EL (cell line): ENCODE measurements around the gene CARD6.
"Not testable (repeated sequence)": the region's sequence is repeated elsewhere in the genome, so short reads cannot be mapped to it uniquely, and the experiment has no call there.

Experiments used
- DNase-seq: peaks from one replicate; pipeline ENCODE4 v3.0.0-alpha.2; 2016

The CARD6 gene

GRCh38 chr5:40828690-40829661 is 12.2 kb upstream of the CARD6 start:
- DNase-seq, result no peak

- no peak for DNase-seq
These were observed 11.2 kb upstream of the CARD6 start for GRCh38 chr5:40829748-40830533.

DNA sequence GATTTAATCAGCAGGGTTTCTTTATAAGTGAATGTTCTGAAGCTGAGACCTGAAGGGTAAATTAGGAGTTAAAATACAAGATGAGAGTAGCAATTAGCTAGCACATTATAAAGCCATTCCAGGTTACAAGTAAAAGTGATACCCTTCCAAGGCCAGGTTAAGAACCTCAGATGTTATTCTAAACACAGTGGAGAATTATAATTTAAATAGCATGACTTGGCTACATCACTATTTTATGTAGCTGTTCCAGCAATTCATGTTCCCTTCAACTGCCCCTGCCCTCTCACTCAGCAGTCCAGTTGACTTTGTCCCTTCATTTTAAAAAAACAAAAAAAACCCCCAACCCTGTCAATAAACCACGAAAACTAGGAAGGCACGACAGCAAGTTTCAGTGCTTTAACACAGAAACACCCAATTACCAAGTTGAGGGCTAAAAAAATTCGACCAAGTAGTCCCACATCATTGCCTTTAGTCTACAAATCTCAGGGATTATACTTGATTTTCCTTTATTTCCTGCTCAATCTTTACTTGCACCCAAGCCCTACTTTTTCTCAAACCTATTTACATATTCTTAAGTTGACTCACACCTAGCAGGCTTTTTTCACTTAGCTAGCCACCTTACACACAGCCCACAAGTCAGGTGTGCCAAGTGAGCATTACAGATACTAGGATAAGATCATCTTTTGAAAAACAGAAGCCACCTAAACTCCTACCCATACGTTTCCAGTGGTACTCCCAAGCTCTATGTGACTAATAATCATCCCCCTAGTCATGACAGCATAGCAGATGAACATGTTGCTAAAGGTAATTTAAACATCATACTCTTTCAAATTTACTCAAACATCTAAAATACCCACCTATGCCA is 9.6 kb upstream of the CARD6 start:
- no peak for DNase-seq

GRCh38 chr5:40832345-40832744 is 8.8 kb upstream of the CARD6 start:
- DNase-seq, result peak; percentile 32

DNA sequence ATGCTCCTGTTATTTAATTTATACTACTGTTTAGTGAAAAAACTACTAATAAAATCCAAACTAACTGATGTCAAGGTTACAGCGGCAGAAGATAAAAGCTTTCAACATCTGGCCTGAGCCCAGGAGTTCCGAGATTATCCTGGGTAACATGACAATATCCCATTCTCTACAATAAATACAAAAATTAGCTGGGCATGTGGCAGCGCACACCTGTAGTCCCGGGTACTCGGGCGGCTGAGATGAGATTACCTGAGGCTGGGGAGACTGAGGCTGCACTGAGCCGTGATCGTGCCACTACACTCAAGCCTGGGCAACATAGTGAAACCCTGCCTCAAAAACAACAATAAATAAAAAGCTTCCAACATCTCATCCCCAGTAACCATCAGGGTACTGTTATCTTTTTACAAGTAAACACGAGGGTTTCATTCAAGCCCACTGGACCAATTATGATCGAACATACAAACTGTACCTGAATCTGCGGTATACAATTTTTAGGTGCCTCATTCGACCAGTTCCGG is 7.4 kb upstream of the CARD6 start:
- no peak for DNase-seq

- no peak for DNase-seq
These were observed 6.7 kb upstream of the CARD6 start for GRCh38 chr5:40834391-40834848.

GRCh38 chr5:40834849-40835787 is 6.0 kb upstream of the CARD6 start, which contains the start of gene RPL37:
TSS of gene RPL37 (minus strand) at chr5:40835222. CDS start at chr5:40835185, 37 bp downstream.
- peak; percentile 98 for DNase-seq

DNA sequence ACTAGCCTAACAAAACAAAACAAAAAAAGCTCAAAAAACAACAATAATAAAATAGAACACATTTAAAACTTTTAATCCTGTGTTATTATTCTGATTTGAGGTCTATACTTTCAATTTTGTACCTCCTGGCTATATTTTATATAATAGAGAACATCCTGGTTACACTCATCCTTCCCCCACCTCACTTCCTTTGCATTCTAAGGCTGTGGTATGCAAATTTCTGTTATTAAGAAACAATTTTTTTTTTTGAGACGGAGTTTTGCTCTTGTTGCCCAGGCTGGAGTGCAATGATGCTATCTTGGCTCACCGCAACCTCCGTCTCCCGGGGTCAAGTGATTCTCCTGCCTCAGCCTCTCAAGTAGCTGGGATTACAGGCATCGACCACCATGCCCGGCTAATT is 3.1 kb upstream of the CARD6 start:
- no peak for DNase-seq

DNA sequence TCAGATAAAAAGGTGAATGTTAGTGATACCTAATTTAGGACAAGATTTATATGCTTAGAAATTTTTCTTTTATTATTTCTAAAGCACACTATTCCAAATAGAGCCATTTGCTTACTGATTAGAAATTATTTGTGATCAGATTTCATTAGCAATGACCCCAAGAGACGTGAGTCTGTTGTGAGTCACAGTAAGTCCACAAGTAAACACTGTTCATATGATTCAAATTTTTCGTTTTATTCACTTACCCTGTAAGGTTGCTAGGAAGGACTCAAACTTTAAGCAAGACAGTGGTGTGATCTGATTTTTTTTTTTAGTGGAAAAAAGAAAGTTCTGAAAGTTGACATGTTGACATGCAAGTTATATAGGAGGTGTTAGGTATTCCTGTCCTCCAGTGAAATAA is 1.2 kb downstream of the CARD6 start:
- no peak for DNase-seq

- no peak for DNase-seq
These were observed 3.4 kb downstream of the CARD6 start for GRCh38 chr5:40844565-40844964.

- no peak for DNase-seq
These were observed 5.2 kb downstream of the CARD6 start for GRCh38 chr5:40846371-40846770.

GRCh38 chr5:40847525-40847924 is 6.4 kb downstream of the CARD6 start:
- no peak for DNase-seq

DNA sequence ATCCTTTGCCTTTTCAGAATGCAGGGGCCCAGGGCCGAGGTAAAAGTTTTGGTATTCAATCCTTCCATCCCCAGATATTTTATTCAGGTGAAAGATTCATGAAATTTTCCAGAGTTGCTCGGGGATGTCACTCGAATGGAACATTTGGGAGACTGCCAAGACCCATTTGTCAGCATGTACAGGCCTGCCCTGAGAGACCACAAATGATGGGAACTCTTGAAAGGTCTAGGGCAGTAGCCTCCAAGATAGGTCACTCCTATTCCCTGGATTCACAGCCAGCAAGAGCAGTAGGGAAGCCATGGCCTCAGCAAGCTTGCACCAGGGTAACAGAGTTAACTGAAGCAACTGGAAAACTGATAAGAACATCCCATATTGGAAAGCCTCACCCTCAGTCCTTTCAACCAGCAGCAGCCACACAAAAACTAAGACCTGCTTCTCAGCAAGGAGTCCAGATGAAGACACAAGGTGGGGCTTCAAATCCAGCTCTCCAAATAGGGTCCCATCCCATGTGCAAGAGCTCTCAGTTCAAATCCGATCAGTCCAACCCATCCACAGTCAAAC is 12.5 kb downstream of the CARD6 start:
- no peak for DNase-seq

GRCh38 chr5:40860711-40861110 is 19.5 kb downstream of the CARD6 start:
- DNase-seq, result no peak

DNA sequence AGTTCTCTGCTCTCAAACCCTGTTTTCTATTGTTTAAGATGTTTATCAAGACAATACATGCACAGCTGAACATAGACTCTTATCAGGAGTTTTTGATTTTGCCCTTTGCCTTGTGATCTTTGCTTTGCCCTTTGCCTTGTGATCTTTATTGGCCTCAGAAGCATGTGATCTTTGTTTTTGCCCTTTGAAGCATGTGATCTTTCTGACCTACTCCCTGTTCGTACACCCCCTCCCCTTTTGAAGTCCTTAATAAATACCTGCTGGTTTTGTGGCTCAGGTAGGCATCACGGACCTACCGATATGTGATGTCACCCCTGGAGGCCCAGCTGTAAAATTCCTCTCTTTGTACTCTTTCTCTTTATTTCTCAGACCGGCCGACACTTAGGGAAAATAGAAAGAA is 23.8 kb downstream of the CARD6 start:
- not testable (repeated sequence) for DNase-seq

GRCh38 chr5:40866844-40867243 is 25.7 kb downstream of the CARD6 start:
- DNase-seq, result no peak

DNA sequence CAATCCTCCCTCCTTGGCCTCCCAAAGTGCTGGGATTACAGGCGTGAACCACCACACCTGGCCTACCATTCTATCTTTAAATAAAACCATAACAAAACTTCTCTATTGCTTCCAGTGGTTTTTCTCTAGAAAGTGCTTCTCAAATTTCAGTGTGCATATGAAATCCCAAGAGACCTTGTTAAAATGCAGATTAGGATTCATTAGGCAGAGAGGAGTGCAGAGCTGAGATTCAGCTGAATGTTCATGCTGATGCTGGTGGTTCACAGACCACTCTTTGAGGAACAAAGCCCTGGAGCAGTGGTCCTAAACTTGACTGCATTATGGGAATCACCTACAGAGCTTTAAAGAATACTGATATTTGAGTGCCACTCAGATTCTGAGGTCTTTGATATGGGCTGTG is 28.2 kb downstream of the CARD6 start:
- no peak for DNase-seq

GRCh38 chr5:40871177-40871576 is 30.0 kb downstream of the CARD6 start:
- DNase-seq, result peak; percentile 13

DNA sequence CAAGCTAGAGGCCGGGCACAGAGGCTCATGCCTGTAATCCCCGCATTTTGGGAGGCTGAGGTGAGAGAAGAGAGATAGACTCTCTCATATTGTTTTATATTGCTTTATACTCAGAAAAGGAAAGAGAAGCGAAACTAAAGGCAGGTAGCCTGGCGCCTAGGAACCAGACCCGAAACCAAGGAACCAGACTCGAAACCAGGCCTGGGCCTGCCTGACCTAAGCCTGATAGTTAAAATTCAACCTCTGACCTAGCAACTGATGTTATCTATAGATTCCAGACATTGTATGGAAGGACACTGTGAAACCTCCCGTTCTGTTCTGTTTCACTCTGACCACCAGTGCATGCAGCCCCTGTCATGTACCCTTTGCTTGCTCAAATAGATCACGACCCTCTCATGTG is 31.1 kb downstream of the CARD6 start:
- not testable (repeated sequence) for DNase-seq

DNA sequence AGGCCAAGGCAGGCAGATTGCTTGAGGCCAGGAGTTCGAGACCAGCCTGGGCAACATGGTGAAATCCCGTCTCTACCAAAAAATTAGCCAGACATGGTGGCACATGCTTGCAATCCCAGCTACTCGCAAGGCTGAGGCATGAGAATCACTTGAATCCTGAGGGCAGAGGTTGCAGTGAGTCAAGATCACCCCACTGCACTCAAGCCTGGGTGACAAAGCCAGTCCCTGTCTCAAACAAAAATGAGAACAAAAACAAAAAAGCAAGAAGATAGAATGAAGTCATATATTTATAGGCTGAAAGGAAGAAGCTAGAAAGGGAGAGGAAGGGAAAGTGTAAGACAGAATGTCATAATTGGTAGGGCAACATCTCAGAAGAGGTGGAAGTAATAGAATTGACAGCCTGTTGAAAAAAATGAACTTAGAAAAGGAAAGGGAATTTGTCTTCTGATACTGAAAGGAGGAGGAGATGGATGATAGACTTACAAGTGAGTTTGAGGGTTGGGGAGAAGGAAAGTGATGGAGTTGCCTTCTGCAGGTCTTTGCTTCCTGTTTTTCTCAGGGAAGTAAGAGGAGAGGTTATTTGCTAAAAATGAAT is 32.2 kb downstream of the CARD6 start:
- peak; percentile 7 for DNase-seq

DNA sequence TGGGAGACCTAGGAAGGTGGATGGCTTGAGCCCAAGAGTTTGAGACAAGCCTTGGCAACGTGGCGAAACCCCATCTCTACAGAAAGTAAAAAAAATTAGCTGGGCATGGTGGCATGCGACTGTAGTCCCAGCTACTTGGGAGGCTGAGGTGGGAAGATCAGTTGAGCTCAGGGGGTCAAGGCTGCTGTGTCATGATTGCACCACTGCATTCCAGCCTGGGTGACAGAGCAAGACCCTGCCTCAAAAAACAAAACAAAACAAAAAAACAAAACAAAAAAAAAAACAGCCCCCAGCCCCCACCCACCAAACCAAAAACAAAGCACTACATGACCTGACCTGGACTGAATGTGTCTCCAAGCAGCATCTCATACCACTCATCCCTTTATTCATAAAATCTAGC is 34.8 kb downstream of the CARD6 start:
- no peak for DNase-seq
